GM21381 (cell line): Measurements from ENCODE around the gene ZBTB26.

Source experiments
- ATAC-seq: cut with Tn5 transposase; IDR thresholded peaks from one replicate; pipeline ENCODE4 v1.9.1; 2021; ENCODE audit warnings: mild to moderate bottlenecking, moderate library complexity; ENCODE audit not compliant: unreplicated experiment

Gene ZBTB26

DNA sequence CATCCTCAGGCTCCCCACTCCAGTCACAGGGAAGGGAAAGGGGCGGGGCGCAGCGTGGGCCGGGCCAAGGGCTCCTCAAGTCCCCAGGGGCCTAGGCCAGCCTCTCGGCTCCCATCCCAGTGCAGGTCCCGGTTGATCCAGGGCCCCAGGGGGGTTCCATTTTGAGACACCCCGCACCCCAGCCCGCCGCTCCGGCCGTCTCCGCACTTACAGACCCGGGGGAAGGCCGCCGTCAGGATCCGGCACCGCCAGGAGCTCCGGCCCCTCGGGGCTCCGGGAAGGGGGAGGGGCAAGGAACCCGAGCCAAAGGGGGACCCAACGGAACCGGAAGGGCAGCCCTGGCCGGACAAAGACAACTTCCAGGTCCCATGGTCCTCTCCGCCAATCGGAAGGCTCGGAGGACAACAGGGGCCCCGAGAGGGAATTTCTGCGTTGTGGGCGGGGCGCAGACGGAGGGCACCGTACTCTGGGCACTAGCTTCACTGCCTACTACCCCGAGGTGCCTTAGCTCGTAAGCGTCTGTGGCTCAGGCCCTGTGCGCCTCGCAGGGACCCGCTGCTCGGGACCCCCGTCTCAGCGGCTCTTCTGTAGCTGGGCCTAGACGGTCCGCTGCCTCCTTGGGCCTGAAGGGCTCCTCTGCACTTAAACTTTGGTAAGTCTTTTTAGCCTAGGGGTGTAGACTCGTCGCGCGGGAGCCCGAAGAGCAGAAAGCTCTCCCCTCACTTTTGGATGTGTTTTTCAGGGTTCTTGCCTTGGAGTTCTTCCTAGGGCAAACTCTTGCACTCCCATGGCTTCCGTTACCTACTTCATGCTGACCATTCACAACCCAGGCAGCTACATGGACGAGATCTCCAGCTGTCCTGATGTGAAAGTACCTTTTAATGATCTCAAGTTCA lies at the start of gene ZBTB26:
ZBTB26 (minus strand) TSS at position 287 of the 896 bp plus-strand sequence. CDS start 11,578 bp downstream, outside the sequence.
- peak; percentile 92 for ATAC-seq

DNA sequence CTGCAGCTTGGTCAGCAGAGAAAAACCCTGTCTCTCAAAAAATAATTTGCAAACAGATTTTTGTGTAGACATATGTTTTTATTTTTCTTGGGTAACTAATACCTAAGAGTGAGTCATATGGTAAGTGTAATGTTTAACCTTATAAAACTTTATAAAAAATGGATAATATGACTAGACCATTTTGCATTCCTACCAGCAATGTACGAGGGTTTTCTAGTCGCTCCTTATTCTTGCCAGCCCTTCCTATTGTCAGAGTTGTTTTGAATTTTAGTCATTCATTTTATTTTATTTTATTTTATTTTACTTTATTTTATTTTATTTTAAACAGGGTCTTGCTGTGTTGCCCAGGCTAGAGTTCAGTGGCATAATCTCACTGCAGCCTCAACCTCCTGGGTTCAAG lies 47.3 kb upstream of the ZBTB26 start:
- no peak for ATAC-seq

DNA sequence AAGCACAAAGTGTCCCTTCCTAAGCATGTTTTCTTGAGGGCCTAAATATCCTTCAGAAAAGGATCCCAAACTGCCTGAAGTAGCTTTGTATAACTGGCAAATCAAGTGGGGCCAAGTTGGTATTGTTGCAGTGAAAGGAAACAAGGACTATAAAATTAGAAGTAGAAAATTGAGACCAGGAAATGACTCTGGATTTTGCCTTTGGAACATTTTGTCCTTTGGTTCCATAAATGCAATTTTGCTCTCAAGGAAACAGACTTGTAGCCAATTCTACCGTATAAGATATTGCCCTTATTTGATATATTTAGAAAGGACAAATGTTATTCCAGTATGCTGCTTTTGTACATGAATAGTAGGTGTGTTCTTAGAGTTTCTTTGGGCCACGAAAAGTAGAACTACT lies 43.9 kb upstream of the ZBTB26 start:
- no peak for ATAC-seq

- ATAC-seq: no peak
These were observed 29.8 kb upstream of the ZBTB26 start for GRCh38 chr9:122961139-122961538.

GRCh38 chr9:122955961-122956360 lies 24.6 kb upstream of the ZBTB26 start:
- no peak for ATAC-seq

- ATAC-seq: no peak
These were observed 23.0 kb upstream of the ZBTB26 start for GRCh38 chr9:122954253-122954691.

GRCh38 chr9:122951056-122951455 lies 19.7 kb upstream of the ZBTB26 start:
- ATAC-seq: no peak

DNA sequence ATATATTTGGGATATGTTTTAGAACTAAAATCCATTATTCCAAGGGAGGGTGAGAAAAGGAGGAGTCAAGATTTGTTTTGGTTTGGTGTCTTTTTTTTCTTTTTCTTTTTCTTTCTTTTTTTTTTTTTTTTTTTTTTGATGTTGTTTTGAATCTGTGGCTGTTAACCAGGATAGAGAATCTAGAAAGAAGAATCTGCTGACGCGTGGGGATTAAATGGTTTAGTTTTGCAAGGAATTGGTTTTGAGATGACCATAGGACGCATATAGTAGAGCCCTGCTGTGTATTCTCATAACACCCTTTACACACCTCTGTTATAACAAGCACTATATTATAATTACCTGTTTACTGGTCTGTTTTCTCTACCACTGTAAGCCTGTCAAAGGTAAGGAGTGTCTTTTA lies 19.0 kb upstream of the ZBTB26 start:
- ATAC-seq: no peak

DNA sequence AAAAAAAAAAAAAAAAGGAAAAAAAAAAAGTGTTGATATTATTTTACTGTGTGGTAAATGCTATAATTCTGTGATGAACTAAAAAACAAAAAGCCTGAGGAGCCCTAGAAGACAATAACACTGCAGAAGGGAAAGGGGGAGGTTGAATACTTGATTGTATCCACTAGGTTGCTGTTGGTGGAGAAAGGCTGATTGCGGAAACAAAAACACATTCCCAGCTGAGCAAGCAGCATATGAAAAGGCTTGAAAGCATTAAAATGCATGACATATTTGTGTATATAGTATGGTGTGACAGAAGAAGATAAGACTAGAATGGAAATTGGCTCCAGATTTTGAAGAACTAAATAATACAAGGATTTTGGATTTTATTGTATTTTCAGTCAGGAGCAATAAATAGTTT lies 18.4 kb upstream of the ZBTB26 start:
- ATAC-seq: no peak

- ATAC-seq: no peak
These were observed 17.0 kb upstream of the ZBTB26 start for GRCh38 chr9:122948313-122948712.

DNA sequence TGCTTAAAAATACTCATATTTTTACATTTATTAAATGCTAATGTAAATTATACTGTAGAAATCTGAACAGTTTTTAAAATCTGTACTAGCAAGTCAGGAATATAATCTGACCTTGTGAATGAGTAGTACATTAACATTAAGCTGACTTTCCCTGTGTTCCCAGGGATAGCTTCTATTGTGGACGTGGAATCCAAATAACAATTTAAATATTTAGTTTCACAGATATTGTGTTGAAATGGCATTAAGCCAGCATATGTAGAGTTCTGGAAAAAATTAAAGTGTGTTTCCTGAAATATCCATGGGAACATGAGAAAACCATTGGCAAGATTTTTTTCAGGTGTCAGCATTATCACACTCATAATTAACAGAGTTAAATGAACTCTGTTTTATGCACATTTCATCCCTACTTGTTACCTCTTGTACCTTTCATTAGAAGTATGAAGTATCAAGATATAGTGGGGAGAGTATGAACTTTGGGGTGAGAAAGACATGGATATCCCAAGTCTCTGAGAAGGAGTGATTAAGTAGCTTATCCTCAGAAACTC lies 15.2 kb upstream of the ZBTB26 start:
- ATAC-seq: no peak

DNA sequence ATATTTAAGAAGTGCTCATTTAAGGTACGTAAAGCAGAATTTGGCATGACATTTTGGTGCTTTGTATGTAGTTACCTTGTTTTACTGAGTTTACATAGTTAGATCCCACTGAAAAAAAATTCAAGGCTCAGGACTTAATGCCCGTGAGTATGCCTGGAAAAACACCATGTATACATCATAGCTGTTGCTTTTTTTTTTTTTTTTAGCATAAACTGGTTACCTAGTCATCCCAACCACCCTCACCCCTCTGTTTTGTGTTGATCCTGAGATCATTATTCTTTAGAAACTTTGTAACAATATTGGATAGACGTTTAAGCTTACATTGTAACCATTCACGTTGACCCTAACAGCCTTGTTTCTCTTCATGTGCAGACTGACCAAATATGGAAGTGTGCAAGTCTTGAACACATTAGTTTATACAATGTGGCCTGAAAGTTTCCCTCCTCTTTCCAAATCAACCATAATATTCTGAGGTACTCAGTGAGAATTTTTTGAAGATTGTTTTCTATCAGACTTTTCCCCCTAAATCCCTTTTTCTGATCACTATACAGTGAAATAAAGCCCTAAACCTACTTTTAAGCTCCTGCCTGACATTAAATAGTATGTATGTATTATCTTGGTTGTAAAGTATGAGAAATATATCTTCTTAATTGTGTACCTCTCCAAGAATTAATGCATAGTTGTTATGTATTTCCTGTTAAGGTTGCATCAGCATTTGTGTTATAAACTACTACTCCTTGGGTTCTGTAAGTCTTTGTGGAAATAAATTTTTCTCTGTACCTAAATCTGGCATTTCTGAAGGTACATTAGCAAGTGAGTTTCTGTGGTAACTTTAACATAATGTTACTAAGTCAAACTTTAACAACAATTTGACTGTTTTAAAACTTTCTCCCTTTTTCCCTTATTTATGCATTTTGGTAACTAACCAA lies 13.9 kb upstream of the ZBTB26 start:
- no peak for ATAC-seq

GRCh38 chr9:122941582-122942234 lies 10.4 kb upstream of the ZBTB26 start:
- no peak for ATAC-seq

DNA sequence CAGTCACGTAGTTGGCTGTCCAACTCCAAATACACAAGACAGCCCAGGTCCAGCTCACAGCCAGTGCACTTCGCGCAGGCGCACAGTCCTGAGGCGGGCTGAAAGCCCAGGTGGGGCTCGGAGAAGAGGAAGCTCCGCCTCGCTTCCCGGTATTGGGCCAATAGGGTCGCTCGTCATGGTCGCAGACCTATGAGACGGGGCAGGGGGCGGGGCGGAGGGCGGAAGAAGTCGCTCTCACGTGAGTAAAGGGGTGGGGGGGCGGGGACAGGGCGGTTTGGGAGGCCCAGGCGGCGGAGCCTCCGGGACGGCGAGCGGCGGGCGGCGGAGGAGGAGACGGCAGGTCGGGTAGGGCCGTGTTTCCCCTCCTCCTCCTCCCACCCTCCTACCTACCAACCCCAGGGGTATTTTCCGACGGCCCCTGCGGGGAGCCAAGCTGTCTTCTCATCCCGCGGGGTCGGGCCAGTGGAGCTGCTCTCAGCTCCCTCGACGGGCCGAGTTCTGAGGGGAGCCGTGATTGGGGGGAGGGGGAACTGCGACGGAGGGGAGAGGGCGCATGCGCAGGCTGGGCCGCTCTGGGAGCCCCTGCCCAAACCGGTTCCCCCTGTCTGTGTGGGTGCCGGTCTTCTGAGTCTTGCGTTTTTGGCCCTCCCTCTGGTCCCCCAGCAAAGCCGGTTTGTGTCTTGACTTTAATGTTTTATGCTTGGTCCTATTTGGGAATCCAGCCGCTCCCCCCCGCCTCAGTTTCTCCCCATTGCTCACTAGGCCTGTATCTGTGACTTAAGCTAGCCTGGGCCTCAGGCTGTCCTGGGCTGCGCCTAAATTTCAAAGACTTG lies 9.7 kb upstream of the ZBTB26 start, which contains the start of gene RABGAP1:
RABGAP1 (plus strand) TSS at position 272 of the 833 bp plus-strand sequence. CDS start 16,040 bp downstream, outside the sequence.
- ATAC-seq: peak; percentile 98

DNA sequence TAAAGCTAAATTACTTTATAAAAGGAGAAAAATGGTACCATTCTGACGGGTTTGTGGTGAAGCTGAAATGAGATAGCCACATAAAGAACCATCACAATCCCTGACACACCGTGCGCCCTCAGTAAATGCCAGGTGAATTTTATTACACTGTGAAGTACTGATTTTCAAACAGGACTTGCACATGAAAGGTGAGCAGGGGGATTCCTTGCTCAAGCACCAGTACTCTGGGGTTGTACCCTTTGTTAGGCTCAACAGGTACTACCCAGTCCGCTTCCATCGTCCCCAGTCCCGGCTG lies 9.1 kb upstream of the ZBTB26 start:
- no peak for ATAC-seq

DNA sequence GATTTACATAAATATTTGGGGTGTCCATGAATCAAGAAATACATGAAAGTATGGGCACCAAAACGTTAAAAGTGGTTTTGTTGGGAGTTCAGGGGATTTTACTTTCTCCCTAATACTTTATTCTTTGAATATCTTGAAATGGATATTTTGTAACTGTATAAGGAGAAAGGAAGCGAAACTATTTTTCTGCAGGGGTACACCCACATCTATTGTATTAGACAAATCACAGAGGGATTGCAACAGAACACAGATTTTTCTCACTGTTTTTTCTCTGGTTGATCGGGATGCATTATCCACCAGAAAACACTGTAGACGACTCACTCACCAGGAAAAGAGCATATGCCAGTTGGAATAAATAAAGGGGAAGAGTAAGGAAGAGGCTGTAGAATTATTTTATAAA lies 8.3 kb upstream of the ZBTB26 start:
- no peak for ATAC-seq

DNA sequence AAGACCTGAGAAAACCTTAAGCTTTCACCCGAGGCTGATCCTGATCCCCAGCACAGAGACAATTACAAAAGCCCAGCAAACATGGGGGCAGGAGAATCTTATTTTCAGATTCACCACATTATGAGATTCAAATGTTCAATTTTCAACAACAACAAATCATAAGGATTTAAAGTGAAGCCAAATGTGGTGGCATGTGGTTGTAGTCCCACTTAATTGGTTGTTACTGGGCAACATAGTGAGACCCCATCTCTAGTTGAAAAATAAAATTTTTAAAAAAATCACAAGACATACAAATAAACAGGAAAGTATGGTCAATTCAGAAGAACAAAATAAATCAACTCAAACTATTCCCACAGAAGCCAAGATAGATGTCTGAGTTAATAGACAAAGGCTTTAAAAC lies 5.6 kb upstream of the ZBTB26 start:
- ATAC-seq: no peak

GRCh38 chr9:122936464-122936863 lies 5.2 kb upstream of the ZBTB26 start:
- no peak for ATAC-seq

DNA sequence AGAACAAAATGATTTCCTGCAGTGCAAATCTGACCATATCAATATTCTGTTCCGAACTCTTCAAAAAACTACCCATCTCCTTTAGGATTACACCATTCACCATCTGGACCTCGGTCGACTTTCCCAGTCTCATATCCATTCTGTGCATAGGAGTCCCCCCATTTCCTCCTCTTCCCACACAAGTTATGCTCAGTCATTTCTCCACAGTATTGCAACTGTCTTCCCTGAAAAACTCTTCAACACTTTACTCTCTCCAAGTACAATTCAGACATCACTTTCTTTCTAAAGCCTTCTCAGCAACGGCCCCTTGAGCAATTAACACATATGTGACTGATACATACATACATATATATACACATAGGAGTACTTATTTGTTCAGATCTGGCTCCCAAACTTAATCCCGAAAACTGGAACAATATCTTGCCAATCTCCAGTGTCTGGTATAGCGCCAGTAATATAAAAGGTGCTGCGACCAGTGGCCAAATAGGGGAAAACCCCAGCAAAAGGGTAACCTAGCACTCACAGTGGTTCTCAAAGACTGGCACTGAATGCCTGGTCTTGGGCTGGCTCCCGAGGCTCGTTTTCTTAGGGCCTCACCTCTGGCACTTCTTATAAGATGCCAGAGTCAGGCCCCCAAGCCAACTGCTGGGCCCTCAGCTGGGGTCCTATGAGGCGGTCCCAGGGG lies 629 bp downstream of the ZBTB26 start:
- no peak for ATAC-seq
